Endothelial cell of umbilical vein (primary cell): ENCODE results near the gene NKX6-2. TPM values are rescaled to one million over a fixed set of nuclear protein-coding genes. Genes with fewer than 3 reads are reported as not detected.

Source experiments
- BruUV-seq: library from RNA; stranded (reverse); fragments of 400-500 nt; replicated peaks from 2 replicates; lab custom pipeline; 2021; lab: Mats Ljungman, UMichigan
- CTCF ChIA-PET: fragments of 300-600, 350-600 bp; sonication (Branson Sonifier 250); formaldehyde crosslinking; loops from one replicate; lab custom pipeline; 2021; ENCODE audit warnings: antibody characterized with exemption, inconsistent platforms; lab: Charles Lee
- POLR2A ChIA-PET: fragments of 300-600, 350-600 bp; sonication (Branson Sonifier 250); formaldehyde crosslinking; loops from one replicate; lab custom pipeline; 2021; ENCODE audit warnings: antibody characterized with exemption, inconsistent platforms; lab: Charles Lee
- DNase-seq: peaks from one replicate; pipeline ENCODE4 v3.0.0-alpha.2; 2011; ENCODE audit warnings: low read depth, low spot score
- FAIRE-seq: peaks from 2 replicates; lab custom pipeline; 2011; peaks lifted over from hg19 to GRCh38; lab: Jason Lieb, UNC
- H2AFZ ChIP-seq: 2 replicates; pipeline ENCODE4 v1.6.0; 2012; ENCODE audit warnings: low read depth, low read length, control low read depth, inconsistent platforms
- H3K27ac ChIP-seq: 2 replicates; pipeline ENCODE4 v1.5.1; 2011; ENCODE audit warnings: low read depth, mild to moderate bottlenecking, control low read depth, low read length, moderate library complexity; ENCODE audit not compliant: insufficient read depth
- H3K27me3 ChIP-seq, 2 experiments: 2 replicates each; pipeline versions ENCODE4 v1.6.0 to v1.6.1; 2011; ENCODE audit warnings: low read length in 2 of 2, mixed read lengths in 1 of 2; ENCODE audit not compliant: control insufficient read depth in 2 of 2, insufficient read depth in 2 of 2
- H3K36me3 ChIP-seq, 2 experiments: 2 replicates in 1 of 2; 3 replicates in 1 of 2; pipeline ENCODE4 v1.5.1; 2011; ENCODE audit warnings: low read length in 2 of 2, mild to moderate bottlenecking in 1 of 2, moderate library complexity in 1 of 2; ENCODE audit not compliant: control insufficient read depth in 2 of 2, insufficient read depth in 2 of 2; ENCODE audit errors: extremely low read depth in 1 of 2
- H3K4me1 ChIP-seq: 3 replicates; pipeline ENCODE4 v1.5.1; 2011; ENCODE audit warnings: mild to moderate bottlenecking, low read length; ENCODE audit not compliant: control insufficient read depth, insufficient read depth; ENCODE audit errors: extremely low read depth
- H3K4me2 ChIP-seq: 2 replicates; pipeline ENCODE4 v1.6.1; 2011; ENCODE audit warnings: low read length, control low read depth, mixed read lengths; ENCODE audit not compliant: insufficient read depth
- H3K4me3 ChIP-seq, 3 experiments: fragments of 200-600 bp in 1 of 3; sonication (generic), shearing (Covaris generic) in 1 of 3; replicated peaks in 1 of 3; 2 replicates each; pipeline ENCODE4 v1.5.1; 2011 to 2016; ENCODE audit warnings: control low read depth in 3 of 3, low read length in 3 of 3, mild to moderate bottlenecking in 2 of 3, inconsistent platforms in 1 of 3, low read depth in 1 of 3, moderate library complexity in 1 of 3; ENCODE audit not compliant: insufficient read depth in 1 of 3
- H3K79me2 ChIP-seq: 2 replicates; pipeline ENCODE4 v1.6.0; 2012; ENCODE audit warnings: low read length, inconsistent platforms; ENCODE audit not compliant: control insufficient read depth, insufficient read depth
- H3K9ac ChIP-seq: replicated peaks from 2 replicates; pipeline ENCODE3; 2011; ENCODE audit warnings: low read length, control low read depth; ENCODE audit not compliant: insufficient read depth; ENCODE audit errors: extremely low read depth
- H3K9me1 ChIP-seq: replicated peaks from 3 replicates; pipeline ENCODE4 v1.6.0; 2011; ENCODE audit warnings: mild to moderate bottlenecking, low read length; ENCODE audit not compliant: control insufficient read depth, insufficient read depth; ENCODE audit errors: extremely low read depth
- H3K9me3 ChIP-seq: replicated peaks from 2 replicates; pipeline ENCODE4 v1.5.1; 2012; ENCODE audit warnings: low read length, inconsistent platforms; ENCODE audit not compliant: control insufficient read depth, insufficient read depth
- H4K20me1 ChIP-seq: replicated peaks from 2 replicates; pipeline ENCODE3; 2011; ENCODE audit warnings: mild to moderate bottlenecking, low read length; ENCODE audit not compliant: control insufficient read depth, insufficient read depth; ENCODE audit errors: extremely low read depth
- EZH2 ChIP-seq: IDR thresholded peaks from 2 replicates; pipeline ENCODE4 v1.6.1; 2012; ENCODE audit warnings: borderline replicate concordance, low read depth, mild to moderate bottlenecking, moderate library complexity, low read length, inconsistent platforms; ENCODE audit not compliant: severe bottlenecking
- FOS ChIP-seq: IDR thresholded peaks from 2 replicates; pipeline ENCODE4 v1.6.1; 2011; ENCODE audit warnings: mild to moderate bottlenecking, low read length, moderate library complexity, borderline replicate concordance; ENCODE audit not compliant: insufficient read depth
- GATA2 ChIP-seq: IDR thresholded peaks from 2 replicates; pipeline ENCODE4 v1.7.0; 2011; ENCODE audit warnings: low read depth, mild to moderate bottlenecking, moderate library complexity, mixed read lengths, low read length; ENCODE audit not compliant: insufficient read length, insufficient read depth
- JUN ChIP-seq: IDR thresholded peaks from 2 replicates; pipeline ENCODE4 v1.6.1; 2011; ENCODE audit warnings: borderline replicate concordance, low read depth; ENCODE audit not compliant: insufficient read length, insufficient read depth
- MYC ChIP-seq: IDR thresholded peaks from one replicate; pipeline ENCODE4 v1.6.1; 2011; ENCODE audit warnings: mild to moderate bottlenecking, low read depth, low read length
- POLR2A ChIP-seq: IDR thresholded peaks from 2 replicates; pipeline ENCODE4 v1.6.1; 2012; ENCODE audit warnings: low read depth, mild to moderate bottlenecking, control low read depth, low read length
- POLR2AphosphoS5 ChIP-seq: IDR thresholded peaks from 2 replicates; pipeline ENCODE4 v1.6.1; 2012; ENCODE audit warnings: low read depth, mild to moderate bottlenecking, control low read depth, low read length, moderate library complexity; ENCODE audit not compliant: insufficient read depth
- dilution Hi-C: fragments of 300-500 bp; cut with MboI; formaldehyde crosslinking; loops from one replicate; pipeline ENCODE4 v1.15.0; 2019; ENCODE audit warnings: low sequenced_read_pairs; ENCODE audit not compliant: extremely low pct_ligation_motif_present
- intact Hi-C: fragments of 100-400 bp; cut with micrococcal nuclease; formaldehyde crosslinking; loops from one replicate; pipeline ENCODE4 v1.10.0; 2022
- polyA plus RNA-seq, 4 experiments: library from polyadenylated mRNA; depleted of rRNA in 3 of 4; stranded (reverse) in 3 of 4; unstranded in 1 of 4; fragments of >200 nt; gene quantifications; 2 replicates each; pipeline versions ENCODE4 v1.2.1 to v1.2.3, GENCODE V29; 2011 to 2012; ENCODE audit warnings: missing spikeins in 1 of 4
- total RNA-seq: library from RNA; stranded (reverse); gene quantifications from 2 replicates; pipeline ENCODE4 v1.2.3, GENCODE V29; 2021
- TF ChIP-seq, protein P1 (sequence below), 2 donors: IDR thresholded peaks; 1 replicate in 1 of 2; 2 replicates in 1 of 2; pipeline ENCODE4 v1.5.1; 2011; ENCODE audit warnings: low read length in 2 of 2, mild to moderate bottlenecking in 2 of 2, moderate library complexity in 2 of 2, control low read depth in 1 of 2, inconsistent platforms in 1 of 2, low read depth in 1 of 2; ENCODE audit not compliant: insufficient read depth in 1 of 2; ENCODE audit errors: extremely low read depth in 1 of 2
- TF ChIP-seq, protein P2 (sequence below): IDR thresholded peaks from 2 replicates; pipeline ENCODE4 v1.6.1; 2011; ENCODE audit not compliant: insufficient read depth, insufficient read length

The NKX6-2 gene
- total and polyA plus RNA-seq, 2 donors (not counting 3 experiments of a cell fraction or from before 2014, with no cell fraction given), result not detected

DNA sequence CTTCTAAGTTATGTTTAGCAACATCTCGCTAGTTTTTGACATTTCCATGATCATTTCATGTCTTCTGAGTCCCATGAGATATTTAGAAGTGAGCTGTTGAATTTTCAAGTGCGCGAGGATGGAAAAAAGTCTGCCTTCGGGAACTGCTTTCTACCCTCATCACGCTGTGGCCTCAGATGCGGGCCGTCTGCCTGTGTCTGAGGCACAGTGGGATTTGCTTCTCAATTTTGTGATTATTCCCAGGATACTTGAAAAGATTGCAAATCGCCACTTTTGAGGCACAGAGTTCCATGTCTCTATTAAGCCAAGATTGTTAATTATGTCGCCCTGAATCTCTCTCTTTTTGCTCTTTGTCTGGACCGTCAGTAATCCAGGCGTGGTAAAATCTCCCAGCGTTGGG is 30.8 kb upstream of the NKX6-2 start:
- H4K20me1 ChIP-seq, result no peaks in the 10 kb centered on the region
- H3K27ac ChIP-seq, result no peak overlapping the region
- no TSS peak for BruUV-seq
- no peaks in the 10 kb centered on the region for H3K36me3 ChIP-seq
- H3K9me1 ChIP-seq, result no peaks in the 10 kb centered on the region
- no peaks in the 10 kb centered on the region for H3K9me3 ChIP-seq
- TF ChIP-seq GATA2, result no peak
- TF ChIP-seq FOS, result no peak
- TF ChIP-seq, protein P1, sequence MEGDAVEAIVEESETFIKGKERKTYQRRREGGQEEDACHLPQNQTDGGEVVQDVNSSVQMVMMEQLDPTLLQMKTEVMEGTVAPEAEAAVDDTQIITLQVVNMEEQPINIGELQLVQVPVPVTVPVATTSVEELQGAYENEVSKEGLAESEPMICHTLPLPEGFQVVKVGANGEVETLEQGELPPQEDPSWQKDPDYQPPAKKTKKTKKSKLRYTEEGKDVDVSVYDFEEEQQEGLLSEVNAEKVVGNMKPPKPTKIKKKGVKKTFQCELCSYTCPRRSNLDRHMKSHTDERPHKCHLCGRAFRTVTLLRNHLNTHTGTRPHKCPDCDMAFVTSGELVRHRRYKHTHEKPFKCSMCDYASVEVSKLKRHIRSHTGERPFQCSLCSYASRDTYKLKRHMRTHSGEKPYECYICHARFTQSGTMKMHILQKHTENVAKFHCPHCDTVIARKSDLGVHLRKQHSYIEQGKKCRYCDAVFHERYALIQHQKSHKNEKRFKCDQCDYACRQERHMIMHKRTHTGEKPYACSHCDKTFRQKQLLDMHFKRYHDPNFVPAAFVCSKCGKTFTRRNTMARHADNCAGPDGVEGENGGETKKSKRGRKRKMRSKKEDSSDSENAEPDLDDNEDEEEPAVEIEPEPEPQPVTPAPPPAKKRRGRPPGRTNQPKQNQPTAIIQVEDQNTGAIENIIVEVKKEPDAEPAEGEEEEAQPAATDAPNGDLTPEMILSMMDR (IDR thresholded peaks at IDR 0.05; ENCODE audit: extremely low read depth in 1 of 2, insufficient read depth in 1 of 2, low read depth in 1 of 2, low read length in 2 of 2), result no peak
- no peak for TF ChIP-seq MYC
- no peak for TF ChIP-seq POLR2AphosphoS5
- TF ChIP-seq POLR2A, result no peak
- TF ChIP-seq EZH2, result no peak
- TF ChIP-seq, protein P2, sequence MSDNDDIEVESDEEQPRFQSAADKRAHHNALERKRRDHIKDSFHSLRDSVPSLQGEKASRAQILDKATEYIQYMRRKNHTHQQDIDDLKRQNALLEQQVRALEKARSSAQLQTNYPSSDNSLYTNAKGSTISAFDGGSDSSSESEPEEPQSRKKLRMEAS, result no peak
- no peak for TF ChIP-seq JUN
- no peak for FAIRE-seq
- no peaks in the 10 kb centered on the region for H3K79me2 ChIP-seq
- DNase-seq, result no peak
- no peak overlapping the region for H3K9ac ChIP-seq
- no peaks in the 10 kb centered on the region for H3K27me3 ChIP-seq
- H3K4me2 ChIP-seq, result no peak overlapping the region
- dilution Hi-C loops, result no loop called here
- no peak overlapping the region for H2AFZ ChIP-seq
- intact Hi-C loops, result no loop called here
- no peaks in the 10 kb centered on the region for H3K4me1 ChIP-seq
- ChIA-PET CTCF (no interaction called here), POLR2A (no interaction called here)
- H3K4me3 ChIP-seq, result no peak overlapping the region
